HG03097 (cell line): Measurements from ENCODE around the gene PPP6R3.
"Not testable (repeated sequence)": the region's sequence is repeated elsewhere in the genome, so short reads cannot be mapped to it uniquely, and the experiment has no call there.

Experiments used
- ATAC-seq: cut with Tn5 transposase; IDR thresholded peaks from one replicate; pipeline ENCODE4 v1.9.1; 2021; ENCODE audit not compliant: unreplicated experiment, low FRiP score

PPP6R3 gene

DNA sequence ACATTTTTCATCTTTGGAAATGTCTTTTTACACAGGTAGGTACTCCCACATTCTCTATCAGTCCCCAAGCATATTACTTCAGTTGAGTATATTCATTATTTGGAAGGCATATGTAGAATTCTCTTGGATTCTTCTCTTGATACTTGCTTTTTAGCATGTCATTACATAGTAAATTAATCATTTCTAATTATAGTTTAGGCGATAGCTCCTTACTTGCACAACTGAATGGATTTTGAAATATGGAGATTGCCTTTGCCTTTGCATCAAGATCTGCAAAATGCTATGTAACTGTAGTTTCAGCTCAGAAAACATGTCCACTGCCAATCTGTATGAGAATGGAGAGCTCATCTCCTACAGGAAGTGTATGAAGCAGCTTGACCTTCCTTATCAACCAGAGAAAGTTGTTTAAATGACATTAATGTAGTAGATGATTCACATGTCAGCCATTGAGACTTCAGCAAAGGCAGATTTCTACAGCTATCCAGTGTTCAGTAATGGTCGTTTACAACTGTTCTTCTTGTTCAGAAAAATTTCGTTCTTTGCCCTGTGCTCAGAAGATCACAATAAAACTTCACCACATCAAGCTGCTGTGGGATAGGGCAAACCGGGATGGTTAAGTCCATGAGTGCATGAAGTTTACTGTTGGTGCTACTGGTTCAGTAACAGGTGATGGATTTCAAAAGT, 61.6 kb downstream of the PPP6R3 start:
- no peak for ATAC-seq

DNA sequence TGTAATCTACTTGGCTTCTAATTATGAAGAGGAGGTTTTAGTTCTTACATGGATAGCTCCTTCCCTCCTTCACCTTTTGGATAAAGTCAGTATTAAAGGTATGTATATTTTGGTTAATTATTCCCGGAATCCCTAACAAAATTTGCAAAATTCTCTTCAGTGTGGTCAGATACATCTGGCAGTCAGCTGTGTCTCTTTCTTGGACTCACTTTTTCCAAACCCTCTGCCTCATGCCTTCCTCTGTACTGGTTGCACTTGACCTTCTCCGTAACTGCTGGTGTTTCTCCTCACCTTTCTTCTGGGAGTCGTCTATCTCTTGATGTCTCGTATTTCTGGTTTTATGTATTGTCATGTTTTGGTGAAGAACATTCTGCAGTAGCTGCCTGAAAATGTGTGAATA, 62.5 kb downstream of the PPP6R3 start:
- ATAC-seq: no peak

DNA sequence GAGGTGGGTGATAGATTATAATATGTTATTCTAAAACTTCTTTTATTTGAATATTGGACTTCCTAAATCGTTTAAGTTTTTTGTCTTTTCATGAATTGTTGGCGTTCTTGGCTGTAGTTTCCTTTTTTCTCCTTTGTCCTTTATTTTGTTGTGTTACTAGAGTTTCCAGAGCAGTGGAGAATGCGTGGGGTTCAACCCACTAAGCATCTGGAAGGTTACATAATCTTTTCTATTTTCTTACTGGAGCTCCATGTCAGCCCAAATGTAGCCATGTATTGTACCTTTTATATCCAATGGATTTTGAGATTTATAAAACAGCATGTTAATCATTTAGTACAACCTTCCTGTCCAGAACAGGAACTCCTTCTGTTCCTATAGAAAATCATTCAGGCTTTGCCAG, 63.2 kb downstream of the PPP6R3 start:
- ATAC-seq: no peak

DNA sequence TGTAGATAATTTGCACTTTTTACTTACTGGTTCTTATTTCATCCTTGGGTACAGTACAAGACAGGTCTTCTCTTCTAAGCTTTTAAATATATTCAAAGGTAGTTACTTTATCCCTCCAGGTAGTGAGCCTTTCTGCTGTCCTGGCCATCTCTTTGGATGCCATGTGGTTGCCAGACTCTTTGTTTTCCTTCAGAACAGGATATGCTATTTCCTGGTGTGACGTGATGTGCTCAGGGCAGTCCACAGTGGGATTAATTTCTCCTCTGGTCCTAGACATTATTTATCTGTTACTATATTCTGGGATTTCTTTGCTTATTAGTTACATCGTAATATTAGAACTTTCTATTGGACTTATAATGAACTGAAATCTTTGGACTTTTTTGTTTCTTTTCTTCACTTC, 63.7 kb downstream of the PPP6R3 start:
- no peak for ATAC-seq

DNA sequence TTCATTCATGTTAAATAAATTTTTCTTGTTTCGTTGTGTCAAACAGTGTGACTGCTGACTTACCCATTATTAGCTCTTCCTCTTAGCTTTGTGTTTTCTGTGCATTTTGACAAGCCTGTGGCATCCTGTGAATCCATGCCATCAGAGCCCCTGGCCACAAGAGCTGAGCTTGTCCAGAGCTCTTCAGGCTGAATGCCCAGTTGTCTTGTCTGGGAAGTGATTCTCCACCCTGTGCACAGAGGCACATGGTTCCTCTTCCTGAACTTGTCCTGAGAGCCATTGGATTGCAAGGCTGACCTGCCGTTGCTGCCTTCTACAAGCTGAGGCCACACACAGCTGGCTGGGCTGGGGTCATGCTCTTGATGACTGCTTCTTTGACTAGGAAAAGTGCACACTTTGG, 64.1 kb downstream of the PPP6R3 start:
- ATAC-seq: no peak

DNA sequence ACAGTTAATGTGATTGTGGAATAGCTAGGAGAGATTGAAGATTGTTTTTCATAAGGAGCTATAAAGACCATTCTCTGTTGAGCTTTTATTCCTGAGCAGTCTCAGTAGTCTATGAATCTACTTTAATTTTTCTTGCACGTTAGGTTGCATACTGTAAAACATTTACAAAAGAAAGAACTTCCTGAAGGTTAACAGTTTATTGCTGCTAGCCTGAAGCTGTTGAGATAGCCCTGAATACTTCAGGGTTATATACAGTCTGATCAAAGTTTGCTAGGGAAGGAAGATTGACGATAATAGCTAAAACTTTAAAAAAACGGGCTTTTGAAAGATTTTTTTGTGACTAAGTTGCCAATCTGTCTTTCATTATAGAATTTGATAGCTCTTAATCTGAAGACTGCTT, 64.8 kb downstream of the PPP6R3 start:
- no peak for ATAC-seq

DNA sequence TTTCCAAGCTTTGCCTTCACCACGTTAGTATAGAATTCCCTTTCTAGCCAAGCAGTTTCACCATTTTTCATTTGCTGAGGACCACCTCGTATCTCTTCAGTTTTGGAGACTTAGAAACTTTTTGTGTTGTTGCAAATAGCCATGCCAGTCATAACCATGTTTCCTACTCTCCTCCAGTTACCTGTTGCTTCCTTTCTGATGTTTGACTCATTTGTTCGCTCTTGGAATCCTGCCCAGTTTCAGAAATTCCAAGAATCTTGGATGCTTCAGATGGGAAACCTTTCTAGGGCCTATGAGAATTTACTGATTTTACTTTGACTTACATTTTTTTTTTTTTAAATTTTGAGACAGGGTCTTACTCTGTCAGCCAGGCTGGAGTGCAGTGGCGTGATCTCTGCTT, 65.4 kb downstream of the PPP6R3 start:
- no peak for ATAC-seq

DNA sequence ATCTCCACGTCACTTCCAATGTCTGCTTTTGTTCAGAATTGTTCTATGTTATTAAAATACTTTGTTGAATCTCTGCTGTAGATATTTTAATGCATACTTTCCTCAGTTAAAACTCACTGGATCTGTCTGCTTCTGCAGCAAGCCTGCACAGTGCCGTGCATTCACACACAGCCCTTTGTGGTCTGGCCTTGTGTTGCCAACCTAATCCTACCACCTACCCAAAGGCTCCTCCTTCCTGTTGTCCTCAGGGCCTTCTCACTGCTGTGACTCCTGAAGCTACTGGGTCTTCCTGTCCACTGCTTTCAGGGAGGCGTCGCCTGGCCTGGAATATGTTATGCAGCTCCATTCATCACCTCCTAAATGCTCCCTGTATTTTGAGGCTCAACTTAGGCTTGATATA, 67.0 kb downstream of the PPP6R3 start:
- ATAC-seq: no peak

DNA sequence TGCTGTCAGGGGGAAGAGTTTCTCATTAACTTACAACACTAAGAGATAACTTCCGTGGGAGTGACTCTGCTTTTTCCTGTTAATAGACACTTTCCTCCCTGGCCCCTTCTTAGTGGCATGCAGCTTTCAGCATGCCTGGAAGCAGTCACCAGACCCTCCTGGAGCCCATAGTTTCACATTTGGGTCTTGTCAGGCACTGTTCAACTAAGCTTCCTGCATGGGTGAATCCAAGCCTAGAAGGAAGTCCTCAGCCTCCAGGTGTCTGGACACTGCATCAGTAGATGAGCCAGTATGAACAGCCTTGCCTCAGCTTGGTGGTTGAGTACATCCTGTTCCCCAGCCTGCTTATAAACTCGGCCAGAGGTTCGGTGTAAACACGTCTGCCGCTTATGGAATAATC, 68.1 kb downstream of the PPP6R3 start:
- no peak for ATAC-seq

DNA sequence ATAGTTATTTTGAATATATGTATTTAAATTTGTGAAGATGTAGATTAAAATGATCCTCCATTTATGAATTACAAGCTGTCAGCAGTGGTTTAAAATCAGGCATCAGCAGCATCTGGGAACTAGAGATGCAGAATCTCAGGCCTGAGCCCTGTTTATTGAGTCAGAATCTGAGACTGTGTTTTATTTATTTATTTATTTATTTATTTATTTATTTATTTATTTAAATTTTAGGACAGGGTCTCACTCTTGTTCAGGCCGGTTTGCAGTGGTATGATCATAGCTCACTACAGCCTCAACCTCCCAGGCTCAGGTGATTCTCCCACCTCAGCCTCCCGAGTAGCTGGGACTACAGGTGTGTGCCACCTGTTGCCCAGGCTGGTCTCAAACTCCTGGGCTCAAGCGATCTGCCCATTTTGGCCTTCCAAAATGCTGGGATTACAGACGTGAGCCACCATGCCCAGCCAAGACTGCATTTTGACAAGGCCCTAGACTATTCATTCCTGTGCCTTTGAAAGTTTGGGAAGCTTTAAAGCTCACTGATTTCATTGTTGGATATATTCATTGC, 70.7 kb downstream of the PPP6R3 start:
- no peak for ATAC-seq

DNA sequence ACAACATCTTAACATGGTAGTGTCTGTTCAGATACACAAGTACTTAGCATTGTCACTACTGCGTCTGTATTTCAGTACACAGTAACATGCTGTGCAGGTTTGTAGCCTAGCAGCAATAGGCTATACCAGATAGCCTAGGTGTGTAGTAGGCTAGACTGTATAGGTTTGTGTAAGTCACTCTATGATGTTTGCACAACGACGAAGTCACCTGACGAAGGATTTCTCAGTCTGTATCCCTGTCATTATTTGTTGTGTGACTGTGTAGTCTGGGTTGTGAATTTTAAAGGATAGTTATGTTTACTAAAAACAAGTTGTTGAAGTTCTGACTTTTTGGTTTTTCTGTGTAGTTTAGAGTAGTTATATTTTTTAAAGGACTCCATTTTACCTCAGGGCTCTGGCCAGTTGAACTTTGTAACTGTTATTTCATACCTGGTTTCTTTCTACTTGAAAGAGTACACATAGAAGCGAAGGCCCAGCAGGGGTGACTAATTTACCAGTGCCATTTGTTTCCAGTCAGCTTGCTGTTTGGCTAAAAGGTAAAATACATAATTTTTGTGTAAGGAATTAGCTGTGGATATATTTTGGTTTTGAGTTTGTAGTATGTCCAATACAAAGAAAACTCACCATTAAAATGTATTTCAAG, 72.3 kb downstream of the PPP6R3 start:
- ATAC-seq: no peak

DNA sequence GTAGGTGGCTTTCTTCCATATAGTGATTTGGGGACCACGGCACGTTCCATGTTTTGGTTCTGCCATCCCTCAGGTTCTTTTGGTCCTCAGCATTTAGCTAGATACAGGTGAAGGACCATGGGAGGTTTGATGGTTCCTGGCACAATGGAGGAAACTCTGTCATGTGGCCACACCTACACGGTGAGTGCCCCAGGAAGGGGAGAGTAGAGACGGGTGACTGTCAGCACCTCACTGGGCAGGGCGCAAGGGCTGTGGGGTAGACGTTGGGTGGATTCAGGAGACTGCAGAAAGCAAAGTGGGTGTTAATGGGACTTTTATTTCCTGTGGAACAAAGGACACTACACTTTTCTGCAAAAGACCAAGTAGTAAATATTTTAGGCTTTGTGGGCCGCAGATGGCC, 73.4 kb downstream of the PPP6R3 start:
- ATAC-seq: no peak

DNA sequence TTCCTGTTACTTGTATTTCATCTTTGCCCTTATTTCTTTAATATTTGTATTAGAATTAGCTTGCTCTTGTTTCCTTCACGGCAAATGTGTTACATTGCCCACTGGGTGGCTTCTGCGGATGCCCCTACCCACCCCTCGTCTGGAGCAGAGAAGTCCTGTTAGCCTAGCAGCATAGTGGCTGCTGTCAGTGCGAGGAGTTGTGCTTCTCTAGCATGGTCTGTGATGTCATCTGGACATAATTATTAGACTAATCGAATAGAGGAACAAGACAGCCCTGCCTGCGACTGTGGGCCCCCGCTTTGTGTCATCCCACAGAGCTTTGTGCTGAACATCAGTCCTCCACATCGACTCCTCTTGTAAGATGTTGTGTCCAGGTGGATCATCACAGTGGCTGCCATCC, 74.5 kb downstream of the PPP6R3 start:
- ATAC-seq: no peak

DNA sequence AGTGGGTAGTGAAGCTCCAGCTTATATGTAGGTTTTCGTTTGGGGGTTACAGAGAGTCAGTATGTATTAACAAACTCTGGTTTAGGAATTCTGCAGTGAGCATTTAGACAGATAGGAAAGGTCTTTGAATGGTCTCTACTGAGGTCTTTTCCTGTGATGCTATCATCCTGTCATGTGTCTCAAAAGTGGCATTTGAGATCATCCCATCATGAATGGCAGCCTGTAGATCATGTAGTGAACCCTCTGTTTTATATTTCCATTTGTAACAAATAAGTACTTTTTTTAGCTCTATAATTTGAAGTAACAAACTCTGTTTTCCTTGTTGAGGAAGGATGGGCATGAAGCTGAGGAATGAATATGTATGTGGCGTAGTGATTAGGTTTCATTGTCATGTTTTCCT, 76.2 kb downstream of the PPP6R3 start:
- ATAC-seq: no peak

DNA sequence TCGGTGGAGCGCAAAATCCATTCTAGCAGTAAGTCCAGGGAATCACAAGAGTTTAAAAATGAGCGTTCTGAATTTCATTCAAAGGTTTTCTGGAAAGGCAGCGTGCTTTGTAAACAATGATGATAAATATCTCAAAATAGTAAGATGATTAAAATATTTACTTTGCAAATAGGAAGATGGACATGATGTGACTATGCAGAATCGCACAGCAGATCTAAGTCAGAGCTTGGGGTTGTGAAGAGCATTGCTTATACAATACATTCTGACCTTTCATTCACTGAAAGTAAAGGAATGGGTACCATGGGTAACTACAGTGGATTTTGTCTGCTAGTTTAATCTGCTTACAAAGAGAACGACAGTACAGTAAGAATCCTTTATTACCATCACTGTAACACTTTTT, 77.5 kb downstream of the PPP6R3 start:
- no peak for ATAC-seq

DNA sequence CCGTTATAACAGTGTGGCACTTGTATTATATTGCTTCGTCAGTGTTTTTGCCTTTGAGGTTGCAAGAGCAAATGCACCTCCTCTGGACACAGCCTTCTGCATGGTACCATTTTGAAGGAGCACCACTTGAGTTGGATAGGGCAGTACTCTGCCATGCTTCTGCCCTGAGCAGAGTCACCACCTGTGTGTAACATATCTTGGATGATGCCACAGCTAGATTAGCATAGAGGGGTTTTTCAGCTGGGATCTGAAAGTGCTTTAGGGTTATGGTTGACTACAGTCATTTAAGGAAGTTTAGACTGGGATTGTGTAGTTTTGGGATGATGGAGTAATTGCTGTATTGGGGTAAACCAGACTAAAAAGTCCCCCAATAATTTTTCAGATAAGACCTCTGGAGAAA, 78.8 kb downstream of the PPP6R3 start:
- ATAC-seq: no peak

DNA sequence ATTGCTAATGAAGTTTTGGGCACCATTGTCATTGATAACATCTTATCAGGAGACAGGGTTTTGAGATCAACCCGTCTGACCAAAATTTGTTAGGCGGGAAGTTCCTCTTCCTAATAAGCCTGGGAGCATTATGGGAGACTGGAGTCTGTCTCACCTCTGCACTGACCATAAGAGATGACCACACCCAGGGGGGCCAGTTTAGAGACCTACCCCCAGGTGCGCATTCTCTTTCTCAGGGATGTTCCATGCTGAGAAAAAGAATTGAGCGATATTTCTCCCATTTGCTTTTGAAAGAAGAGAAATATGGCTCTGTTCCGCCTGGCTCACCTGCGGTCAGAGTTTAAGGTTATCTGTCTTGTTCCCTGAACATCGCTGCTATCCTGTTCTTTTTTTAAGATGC, 80.0 kb downstream of the PPP6R3 start:
- ATAC-seq: not testable (repeated sequence)

DNA sequence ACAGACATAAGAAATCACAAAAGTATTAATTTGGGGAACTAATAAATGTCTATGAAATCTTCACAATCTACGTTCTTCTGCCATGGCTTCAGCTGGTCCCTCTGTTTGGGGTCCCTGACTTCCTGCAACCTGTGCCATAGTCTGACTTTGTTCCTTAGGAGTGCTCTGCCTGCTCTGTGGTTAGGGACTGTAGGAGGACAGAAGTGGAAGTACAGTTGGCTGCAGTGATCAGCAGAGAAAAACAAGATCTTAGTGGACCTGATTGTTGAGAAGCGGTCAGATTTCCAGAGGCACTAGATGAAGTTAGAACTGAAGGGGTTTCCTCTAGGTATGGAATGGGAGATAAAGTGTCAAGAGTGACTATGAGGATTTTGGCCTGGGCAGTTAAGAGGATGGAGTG, 80.6 kb downstream of the PPP6R3 start:
- no peak for ATAC-seq

DNA sequence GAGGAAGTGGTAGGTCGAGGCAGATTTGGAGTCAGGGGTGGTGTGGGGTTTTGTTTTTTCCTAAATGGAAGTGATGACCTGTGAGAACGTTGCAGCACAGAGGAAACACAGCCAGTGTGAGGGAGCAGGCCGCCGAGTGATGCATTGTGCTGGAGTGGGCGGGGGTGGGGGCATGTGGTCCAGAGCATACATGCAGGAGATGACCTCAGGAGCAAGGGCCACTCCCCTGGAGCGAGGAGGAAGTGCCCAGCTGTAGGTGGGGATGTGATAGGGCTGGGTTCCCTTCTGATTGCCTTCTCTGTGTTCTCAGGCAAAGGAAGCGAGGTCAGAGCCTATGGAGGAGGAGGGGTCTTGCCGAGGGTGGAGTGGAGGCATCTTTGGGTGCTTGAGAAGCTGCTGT, 81.4 kb downstream of the PPP6R3 start:
- no peak for ATAC-seq

DNA sequence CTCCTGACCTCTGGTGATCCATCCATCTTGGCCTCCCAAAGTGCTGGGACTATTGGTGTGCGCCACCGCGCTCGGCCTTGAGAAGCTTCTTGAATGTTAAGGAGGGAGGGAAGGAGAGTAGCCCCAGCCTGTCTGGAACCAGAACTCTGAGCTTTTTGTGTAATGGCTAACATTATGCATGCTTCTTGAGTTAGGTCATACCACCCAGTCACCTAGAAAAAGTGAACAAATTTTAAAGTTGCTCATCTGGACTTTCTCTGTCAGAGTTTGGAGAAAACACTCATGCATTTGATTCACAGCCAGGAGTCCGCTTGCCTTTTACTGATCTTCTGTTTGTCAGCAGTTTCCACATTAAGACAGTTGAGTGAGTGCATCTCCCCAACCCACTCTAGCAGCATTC, 82.1 kb downstream of the PPP6R3 start:
- ATAC-seq: no peak

DNA sequence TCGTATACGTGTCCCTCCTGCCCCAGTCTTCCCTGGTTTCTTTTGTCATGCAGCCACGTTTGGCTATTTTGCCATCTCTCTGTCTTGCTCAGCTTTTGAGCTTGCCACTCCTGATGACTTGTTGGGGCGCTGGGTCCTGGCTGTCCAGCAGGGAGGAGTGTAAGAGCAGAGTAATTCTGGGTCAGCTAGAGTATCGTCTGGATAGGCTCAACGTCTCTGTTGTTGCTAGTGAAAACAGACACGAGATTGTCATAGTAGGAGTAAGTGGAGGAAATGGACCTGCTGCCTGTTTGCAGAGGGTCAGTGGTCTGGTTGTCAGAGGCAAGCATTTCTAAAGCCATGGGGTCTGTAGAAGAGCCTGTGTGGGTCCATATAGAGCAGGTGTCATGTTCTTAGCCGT, 83.0 kb downstream of the PPP6R3 start:
- no peak for ATAC-seq

DNA sequence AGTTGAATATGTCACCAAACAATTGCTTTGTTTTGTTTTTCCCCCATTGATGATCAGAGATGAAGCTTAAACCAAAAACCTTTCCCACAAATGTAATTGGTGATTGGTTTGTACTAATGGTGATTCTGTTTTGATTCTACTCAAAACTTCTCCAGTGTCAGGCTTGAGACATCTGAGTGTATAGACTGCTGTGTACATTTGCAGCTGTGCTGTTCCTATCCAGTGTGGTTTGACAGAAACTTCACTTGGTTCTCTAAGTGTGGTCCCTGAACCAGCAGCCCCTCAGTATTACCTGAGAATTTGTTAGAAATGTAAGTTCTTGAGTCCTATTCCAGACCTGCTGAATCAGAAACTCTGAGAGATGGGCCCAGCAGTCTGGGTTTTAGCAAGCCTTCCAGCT, 84.8 kb downstream of the PPP6R3 start:
- no peak for ATAC-seq
